Cerebellar nuclear complex (tissue), 1 donor: ENCODE data around the gene MUC2.

Experiments
- DNase-seq, 2 experiments: peaks; one replicate each; lab custom pipeline; 2025; lab: John Stamatoyannopoulos, UW

Gene MUC2

DNA sequence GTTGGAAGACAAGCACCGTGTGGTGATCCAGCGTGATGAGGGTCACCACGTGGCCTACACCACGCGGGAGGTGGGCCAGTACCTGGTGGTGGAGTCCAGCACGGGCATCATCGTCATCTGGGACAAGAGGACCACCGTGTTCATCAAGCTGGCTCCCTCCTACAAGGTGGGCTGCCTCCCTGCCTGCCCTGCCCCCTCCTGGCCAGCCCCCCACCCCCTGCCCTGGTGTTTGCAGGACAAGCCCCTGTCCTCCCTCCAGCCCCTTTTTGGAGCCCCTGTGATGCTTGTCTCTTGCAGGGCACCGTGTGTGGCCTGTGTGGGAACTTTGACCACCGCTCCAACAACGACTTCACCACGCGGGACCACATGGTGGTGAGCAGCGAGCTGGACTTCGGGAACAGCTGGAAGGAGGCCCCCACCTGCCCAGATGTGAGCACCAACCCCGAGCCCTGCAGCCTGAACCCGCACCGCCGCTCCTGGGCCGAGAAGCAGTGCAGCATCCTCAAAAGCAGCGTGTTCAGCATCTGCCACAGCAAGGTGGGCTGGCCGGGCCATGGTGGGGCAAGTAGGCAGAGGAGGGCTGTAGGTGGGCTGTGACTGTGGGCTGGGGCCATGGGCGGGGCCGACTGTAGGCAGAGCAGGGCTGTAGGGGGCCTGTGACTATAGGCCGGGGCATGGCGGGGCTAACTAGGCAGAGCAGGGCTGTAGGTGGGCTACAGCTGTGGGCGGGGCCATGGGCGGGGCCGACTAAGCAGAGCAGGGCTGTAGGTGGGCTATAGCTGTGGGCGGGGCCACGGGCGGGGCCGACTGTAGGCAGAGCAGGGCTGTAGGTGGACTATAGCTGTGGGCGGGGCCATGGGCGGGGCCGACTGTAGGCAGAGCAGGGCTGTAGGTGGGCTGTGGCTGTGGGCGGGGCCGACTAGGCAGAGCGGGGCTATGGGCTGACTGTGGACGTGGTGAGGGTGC, 13.6 kb downstream of the MUC2 start:
- DNase-seq: no peak

- DNase-seq: no peak
Observed at GRCh38 chr11:1088927-1089737, 14.5 kb downstream of the MUC2 start.

DNA sequence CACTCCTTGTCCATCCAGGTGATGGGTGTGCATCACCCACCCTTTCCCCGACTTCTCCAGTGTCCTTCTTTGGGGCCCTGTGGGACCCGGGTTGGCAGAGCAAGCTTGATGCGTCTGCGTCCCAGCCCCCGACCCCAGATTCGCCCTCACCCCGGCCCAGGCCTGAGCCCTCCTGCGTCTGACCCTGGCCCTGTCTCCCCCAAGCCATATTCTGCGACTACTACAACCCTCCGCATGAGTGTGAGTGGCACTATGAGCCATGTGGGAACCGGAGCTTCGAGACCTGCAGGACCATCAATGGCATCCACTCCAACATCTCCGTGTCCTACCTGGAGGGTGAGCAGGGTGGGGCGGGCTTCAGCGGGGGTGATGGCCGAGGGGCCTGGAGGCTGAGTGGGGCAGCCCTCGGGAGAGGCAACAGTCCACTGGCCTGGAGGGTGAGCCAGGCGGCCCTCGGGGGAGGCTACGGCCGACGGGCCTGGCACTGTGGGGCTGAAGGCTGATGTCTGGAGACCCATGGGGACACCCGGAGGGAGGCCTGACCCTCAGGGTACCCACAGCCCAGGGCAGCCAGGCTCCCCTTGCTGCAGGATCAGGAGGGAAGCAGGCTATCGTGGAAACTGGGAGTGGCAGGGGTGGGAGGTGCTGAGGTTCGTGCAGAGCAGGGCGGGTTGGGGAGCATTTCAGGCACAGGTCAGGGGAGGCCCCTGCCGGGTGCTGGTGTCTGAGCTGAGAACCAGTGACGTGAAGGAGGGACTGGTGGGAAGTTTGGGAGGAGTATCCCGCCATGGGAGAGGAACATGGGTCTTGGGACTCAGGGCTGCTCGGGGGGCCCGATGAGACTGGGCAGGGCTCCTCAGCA, 15.3 kb downstream of the MUC2 start:
- DNase-seq: no peak

GRCh38 chr11:1090600-1091331, 16.1 kb downstream of the MUC2 start:
- no peak for DNase-seq

GRCh38 chr11:1091332-1092083, 16.8 kb downstream of the MUC2 start:
- DNase-seq: no peak

GRCh38 chr11:1092145-1092670, 17.5 kb downstream of the MUC2 start:
- DNase-seq: no peak

GRCh38 chr11:1092919-1093318, 18.2 kb downstream of the MUC2 start:
- DNase-seq: no peak

DNA sequence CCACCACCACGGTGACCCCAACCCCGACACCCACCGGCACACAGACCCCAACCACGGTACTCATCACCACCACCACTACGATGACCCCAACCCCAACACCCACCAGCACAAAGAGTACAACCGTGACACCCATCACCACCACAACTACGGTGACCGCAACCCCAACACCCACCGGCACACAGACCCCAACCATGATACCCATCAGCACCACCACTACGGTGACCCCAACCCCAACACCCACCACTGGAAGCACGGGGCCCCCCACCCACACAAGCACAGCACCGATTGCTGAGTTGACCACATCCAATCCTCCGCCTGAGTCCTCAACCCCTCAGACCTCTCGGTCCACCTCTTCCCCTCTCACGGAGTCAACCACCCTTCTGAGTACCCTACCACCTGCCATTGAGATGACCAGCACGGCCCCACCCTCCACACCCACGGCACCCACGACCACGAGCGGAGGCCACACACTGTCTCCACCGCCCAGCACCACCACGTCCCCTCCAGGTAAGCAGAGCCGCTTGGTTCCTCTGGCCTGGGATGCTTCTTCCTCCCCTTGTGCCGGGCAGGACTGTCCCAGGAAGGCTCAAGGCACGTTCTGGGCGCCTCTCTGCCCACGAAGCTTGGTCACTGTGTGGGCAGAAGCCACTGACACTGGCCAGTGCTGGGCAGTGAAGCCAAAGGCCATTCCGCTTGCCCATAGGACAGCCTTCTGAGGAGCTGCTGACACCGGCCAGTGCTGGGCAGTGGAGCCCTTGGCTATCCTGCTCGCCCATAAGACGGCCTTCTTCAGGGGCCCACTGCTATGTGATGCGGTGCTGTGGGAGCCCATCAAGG, 25.1 kb downstream of the MUC2 start:
- DNase-seq: no peak

DNA sequence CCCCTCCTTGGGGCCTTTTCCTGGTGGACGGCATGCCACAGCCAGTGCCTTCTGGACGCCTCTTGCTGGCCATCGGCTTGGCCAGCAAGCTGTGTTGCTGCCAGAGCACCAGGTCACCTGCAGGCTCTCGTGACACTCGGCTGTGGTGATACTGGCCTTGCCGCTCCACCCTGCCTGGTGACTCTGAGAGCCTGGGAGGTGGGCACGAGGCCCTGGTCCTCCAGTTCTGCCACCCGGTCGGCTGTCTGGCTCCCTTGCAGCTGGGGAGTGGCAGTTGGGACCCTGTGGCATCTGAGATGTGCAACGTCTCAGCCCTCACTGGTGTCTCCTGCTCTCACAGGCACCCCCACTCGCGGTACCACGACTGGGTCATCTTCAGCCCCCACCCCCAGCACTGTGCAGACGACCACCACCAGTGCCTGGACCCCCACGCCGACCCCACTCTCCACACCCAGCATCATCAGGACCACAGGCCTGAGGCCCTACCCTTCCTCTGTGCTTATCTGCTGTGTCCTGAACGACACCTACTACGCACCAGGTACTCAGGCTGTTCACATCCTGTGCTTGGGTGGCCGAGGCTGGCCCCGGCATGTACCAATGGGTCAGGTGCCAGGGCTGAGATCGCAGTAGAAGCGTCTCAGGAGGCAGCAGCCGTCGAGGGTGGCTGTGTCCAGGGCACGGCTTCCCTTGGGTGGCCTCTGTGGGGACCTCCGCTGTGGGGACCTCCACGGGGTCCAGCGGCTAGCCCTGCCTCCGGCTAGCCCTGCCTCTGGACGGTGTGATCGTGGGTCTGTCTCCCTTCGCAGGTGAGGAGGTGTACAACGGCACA, 26.0 kb downstream of the MUC2 start:
- DNase-seq: no peak

GRCh38 chr11:1101318-1102089, 26.8 kb downstream of the MUC2 start:
- no peak for DNase-seq

DNA sequence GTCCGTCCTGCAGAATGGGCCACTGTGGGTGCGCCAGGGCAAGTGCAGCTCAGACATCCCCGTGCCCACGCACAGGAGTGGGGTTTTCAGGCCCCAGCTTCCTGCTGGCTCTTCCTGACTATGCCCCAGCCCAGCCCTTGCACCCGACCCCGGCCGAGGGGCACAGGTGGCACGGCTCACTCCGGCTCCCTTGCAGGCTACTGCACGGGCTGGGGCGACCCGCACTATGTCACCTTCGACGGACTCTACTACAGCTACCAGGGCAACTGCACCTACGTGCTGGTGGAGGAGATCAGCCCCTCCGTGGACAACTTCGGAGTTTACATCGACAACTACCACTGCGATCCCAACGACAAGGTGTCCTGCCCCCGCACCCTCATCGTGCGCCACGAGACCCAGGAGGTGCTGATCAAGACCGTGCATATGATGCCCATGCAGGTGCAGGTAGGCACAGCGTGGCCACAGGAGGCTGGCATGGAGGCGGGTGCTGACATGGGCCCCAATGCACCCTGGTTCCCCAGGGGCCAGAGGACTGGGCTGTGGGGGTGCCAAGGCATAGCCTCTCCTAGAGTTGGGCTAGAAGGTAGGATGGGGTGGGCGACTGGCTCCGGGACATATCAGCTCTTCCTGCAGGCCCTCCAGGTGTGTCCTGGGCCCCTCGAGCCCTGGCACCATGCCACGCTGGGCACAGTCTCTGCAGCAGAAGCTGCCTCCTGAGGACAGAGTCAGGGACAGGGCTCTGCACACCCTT, 27.7 kb downstream of the MUC2 start:
- DNase-seq: no peak

GRCh38 chr11:1102996-1103395, 28.3 kb downstream of the MUC2 start:
- DNase-seq: no peak

- no peak for DNase-seq
Observed at GRCh38 chr11:1103401-1104360, 29.0 kb downstream of the MUC2 start.

- no peak for DNase-seq
Observed at GRCh38 chr11:1104411-1105182, 29.9 kb downstream of the MUC2 start.

GRCh38 chr11:1105183-1105565, 30.5 kb downstream of the MUC2 start:
- DNase-seq: no peak
